Trophoblast cell (in vitro differentiated cells and primary cell): ENCODE data around the gene FRG2.
"Not testable (repeated sequence)": the region's sequence is repeated elsewhere in the genome, so short reads cannot be mapped to it uniquely, and the experiment has no call there.

Experiments
- DNase-seq, 2 donors: peaks; one replicate each; pipeline ENCODE4 v3.0.0-alpha.2; 2016
- H2AFZ ChIP-seq: 2 replicates; pipeline ENCODE4 v1.6.1; 2013; ENCODE audit warnings: low read length, moderate library complexity, mild to moderate bottlenecking; ENCODE audit not compliant: insufficient read depth, poor library complexity
- H2AK5ac ChIP-seq: 2 replicates; pipeline ENCODE4 v1.6.1; 2013; ENCODE audit warnings: mild to moderate bottlenecking, low read length
- H2BK120ac ChIP-seq: 2 replicates; pipeline ENCODE4 v1.6.1; 2013; ENCODE audit warnings: low read length, mild to moderate bottlenecking, moderate library complexity; ENCODE audit not compliant: insufficient read depth, poor library complexity
- H2BK12ac ChIP-seq: 2 replicates; pipeline ENCODE4 v1.6.1; 2013; ENCODE audit warnings: mild to moderate bottlenecking, low read length, moderate library complexity
- H2BK5ac ChIP-seq: 2 replicates; pipeline ENCODE4 v1.6.1; 2013; ENCODE audit warnings: low read length, low read depth, moderate library complexity, mild to moderate bottlenecking; ENCODE audit not compliant: poor library complexity
- H3K14ac ChIP-seq: 2 replicates; pipeline ENCODE4 v1.6.1; 2013; ENCODE audit warnings: mild to moderate bottlenecking, low read length
- H3K18ac ChIP-seq: 2 replicates; pipeline ENCODE4 v1.6.1; 2013; ENCODE audit warnings: mild to moderate bottlenecking, low read length
- H3K23ac ChIP-seq: 2 replicates; pipeline ENCODE4 v1.6.1; 2013; ENCODE audit warnings: low read length
- H3K27ac ChIP-seq: 2 replicates; pipeline ENCODE4 v1.5.1; 2013; ENCODE audit warnings: low read depth, mild to moderate bottlenecking, inconsistent platforms, low read length, moderate library complexity
- H3K27me3 ChIP-seq: 2 replicates; pipeline ENCODE4 v1.6.1; 2013; ENCODE audit warnings: inconsistent platforms, mild to moderate bottlenecking, low read length, moderate library complexity; ENCODE audit not compliant: insufficient read depth
- H3K36me3 ChIP-seq, 2 experiments: 1 replicate in 1 of 2; 2 replicates in 1 of 2; pipeline ENCODE4 v1.6.1; 2013; ENCODE audit warnings: low read length in 2 of 2, mild to moderate bottlenecking in 2 of 2, moderate library complexity in 1 of 2; ENCODE audit not compliant: insufficient read depth in 2 of 2, control insufficient read depth in 1 of 2
- H3K4ac ChIP-seq: 2 replicates; pipeline ENCODE4 v1.6.1; 2013; ENCODE audit warnings: low read depth, mild to moderate bottlenecking, low read length, moderate library complexity
- H3K4me1 ChIP-seq, 2 experiments: 1 replicate in 1 of 2; 2 replicates in 1 of 2; pipeline ENCODE4 v1.6.1; 2013; ENCODE audit warnings: low read length in 2 of 2, mild to moderate bottlenecking in 2 of 2, moderate library complexity in 1 of 2; ENCODE audit not compliant: insufficient read depth in 2 of 2, control insufficient read depth in 1 of 2
- H3K4me2 ChIP-seq: 2 replicates; pipeline ENCODE4 v1.6.1; 2013; ENCODE audit warnings: inconsistent platforms, mild to moderate bottlenecking, low read length, moderate library complexity
- H3K4me3 ChIP-seq: 2 replicates; pipeline ENCODE4 v1.5.1; 2013; ENCODE audit warnings: mild to moderate bottlenecking, low read depth, low read length, inconsistent platforms
- H3K79me1 ChIP-seq: one replicate; pipeline ENCODE4 v1.6.1; 2013; ENCODE audit warnings: low read length
- H3K79me2 ChIP-seq: 2 replicates; pipeline ENCODE4 v1.6.1; 2013; ENCODE audit warnings: low read length, mild to moderate bottlenecking; ENCODE audit not compliant: control insufficient read depth, insufficient read depth, poor library complexity
- H3K9ac ChIP-seq: 2 replicates; pipeline ENCODE4 v1.6.1; 2013; ENCODE audit warnings: mild to moderate bottlenecking, low read length
- H3K9me3 ChIP-seq: 2 replicates; pipeline ENCODE4 v1.6.1; 2013; ENCODE audit warnings: low read depth, mild to moderate bottlenecking, control low read depth, inconsistent platforms, low read length; ENCODE audit not compliant: insufficient read depth
- H4K12ac ChIP-seq: 2 replicates; pipeline ENCODE4 v1.6.1; 2013; ENCODE audit warnings: low read depth, mild to moderate bottlenecking, low read length, moderate library complexity
- H4K8ac ChIP-seq: 2 replicates; pipeline ENCODE4 v1.6.1; 2013; ENCODE audit warnings: low read depth, mild to moderate bottlenecking, low read length, moderate library complexity
- H4K91ac ChIP-seq: one replicate; pipeline ENCODE4 v1.6.1; 2013; ENCODE audit warnings: low read depth, mild to moderate bottlenecking, low read length, moderate library complexity
- WGBS: extraction: QIAGEN DNeasy Blood & Tissue Kit; methylation state at CpG from one replicate; pipeline ENCODE4 v1.1.7; 2013; ENCODE audit warnings: missing lambda C conversion rate; ENCODE audit not compliant: insufficient read length, insufficient coverage; ENCODE audit errors: extremely low coverage; 5-methylcytosine and 5-hydroxymethylcytosine counted together

Gene FRG2

GRCh38 chr4:190058997-190059396 lies 31.9 kb upstream of the FRG2 start:
- H3K4me3 ChIP-seq, H3K9me3 ChIP-seq, H3K23ac ChIP-seq, H2BK5ac ChIP-seq, H3K9ac ChIP-seq, H2BK12ac ChIP-seq, H3K27me3 ChIP-seq, H2AFZ ChIP-seq, H4K91ac ChIP-seq, H3K36me3 ChIP-seq, H3K27ac ChIP-seq, H3K79me2 ChIP-seq, H3K4ac ChIP-seq, H3K4me2 ChIP-seq, H4K12ac ChIP-seq, H2BK120ac ChIP-seq, H3K14ac ChIP-seq, H3K4me1 ChIP-seq, DNase-seq, H3K18ac ChIP-seq, H3K79me1 ChIP-seq, H4K8ac ChIP-seq, H2AK5ac ChIP-seq: not testable (repeated sequence)
- WGBS: no CpG with 5 or more reads among the region's 4 CpGs

- not testable (repeated sequence) for H3K27me3 ChIP-seq
- no CpG with 5 or more reads among the region's 28 CpGs for WGBS
Measured at GRCh38 chr4:190049378-190050239, 22.6 kb upstream of the FRG2 start.

GRCh38 chr4:190047627-190048026 lies 20.6 kb upstream of the FRG2 start:
- H2BK5ac ChIP-seq, H2BK120ac ChIP-seq, H2AFZ ChIP-seq, H3K23ac ChIP-seq, H3K27ac ChIP-seq, H4K91ac ChIP-seq, DNase-seq, H4K12ac ChIP-seq, H3K9ac ChIP-seq, H3K18ac ChIP-seq, H2AK5ac ChIP-seq, H3K4me1 ChIP-seq, H3K79me2 ChIP-seq, H2BK12ac ChIP-seq, H3K4ac ChIP-seq, H3K36me3 ChIP-seq, H3K14ac ChIP-seq, H3K79me1 ChIP-seq, H3K27me3 ChIP-seq, H4K8ac ChIP-seq, H3K4me2 ChIP-seq, H3K9me3 ChIP-seq, H3K4me3 ChIP-seq: not testable (repeated sequence)
- no CpG with 5 or more reads among the region's 12 CpGs for WGBS

More at GRCh38 chr4:190049378-190050239, 22.6 kb upstream of the FRG2 start:
- H4K91ac ChIP-seq, H3K23ac ChIP-seq, H3K9ac ChIP-seq, H3K4me3 ChIP-seq, H2BK12ac ChIP-seq, H3K4ac ChIP-seq, H4K8ac ChIP-seq, H3K4me1 ChIP-seq, H3K14ac ChIP-seq, H2BK120ac ChIP-seq, H3K18ac ChIP-seq, DNase-seq, H3K79me2 ChIP-seq, H3K79me1 ChIP-seq, H2AFZ ChIP-seq, H3K9me3 ChIP-seq, H2AK5ac ChIP-seq, H3K27ac ChIP-seq, H4K12ac ChIP-seq, H3K4me2 ChIP-seq, H2BK5ac ChIP-seq, H3K36me3 ChIP-seq: not testable (repeated sequence)

- not testable (repeated sequence) for H3K9ac ChIP-seq, DNase-seq, H2BK5ac ChIP-seq, H3K4ac ChIP-seq, H2BK12ac ChIP-seq, H3K27me3 ChIP-seq, H4K8ac ChIP-seq, H3K4me3 ChIP-seq, H2BK120ac ChIP-seq, H3K27ac ChIP-seq, H3K9me3 ChIP-seq, H3K23ac ChIP-seq, H2AFZ ChIP-seq, H3K79me2 ChIP-seq, H3K79me1 ChIP-seq, H3K4me2 ChIP-seq, H3K4me1 ChIP-seq, H2AK5ac ChIP-seq, H4K91ac ChIP-seq, H3K36me3 ChIP-seq, H3K18ac ChIP-seq, H3K14ac ChIP-seq, H4K12ac ChIP-seq
- WGBS: no CpG with 5 or more reads among the region's 40 CpGs
Measured at GRCh38 chr4:190040873-190041272, 13.8 kb upstream of the FRG2 start.
